Trophoblast cell (in vitro differentiated cells and primary cell): ENCODE measurements around the gene CSNK2B.

Source experiments
- DNase-seq, 2 donors: peaks; one replicate each; pipeline ENCODE4 v3.0.0-alpha.2; 2016
- H2AFZ ChIP-seq: 2 replicates; pipeline ENCODE4 v1.6.1; 2013; ENCODE audit warnings: low read length, moderate library complexity, mild to moderate bottlenecking; ENCODE audit not compliant: insufficient read depth, poor library complexity
- H2AK5ac ChIP-seq: 2 replicates; pipeline ENCODE4 v1.6.1; 2013; ENCODE audit warnings: mild to moderate bottlenecking, low read length
- H2BK120ac ChIP-seq: 2 replicates; pipeline ENCODE4 v1.6.1; 2013; ENCODE audit warnings: low read length, mild to moderate bottlenecking, moderate library complexity; ENCODE audit not compliant: insufficient read depth, poor library complexity
- H2BK12ac ChIP-seq: 2 replicates; pipeline ENCODE4 v1.6.1; 2013; ENCODE audit warnings: mild to moderate bottlenecking, low read length, moderate library complexity
- H2BK5ac ChIP-seq: 2 replicates; pipeline ENCODE4 v1.6.1; 2013; ENCODE audit warnings: low read length, low read depth, moderate library complexity, mild to moderate bottlenecking; ENCODE audit not compliant: poor library complexity
- H3K14ac ChIP-seq: 2 replicates; pipeline ENCODE4 v1.6.1; 2013; ENCODE audit warnings: mild to moderate bottlenecking, low read length
- H3K18ac ChIP-seq: 2 replicates; pipeline ENCODE4 v1.6.1; 2013; ENCODE audit warnings: mild to moderate bottlenecking, low read length
- H3K23ac ChIP-seq: 2 replicates; pipeline ENCODE4 v1.6.1; 2013; ENCODE audit warnings: low read length
- H3K27ac ChIP-seq: 2 replicates; pipeline ENCODE4 v1.5.1; 2013; ENCODE audit warnings: low read depth, mild to moderate bottlenecking, inconsistent platforms, low read length, moderate library complexity
- H3K27me3 ChIP-seq: 2 replicates; pipeline ENCODE4 v1.6.1; 2013; ENCODE audit warnings: inconsistent platforms, mild to moderate bottlenecking, low read length, moderate library complexity; ENCODE audit not compliant: insufficient read depth
- H3K36me3 ChIP-seq, 2 experiments: 1 replicate in 1 of 2; 2 replicates in 1 of 2; pipeline ENCODE4 v1.6.1; 2013; ENCODE audit warnings: low read length in 2 of 2, mild to moderate bottlenecking in 2 of 2, moderate library complexity in 1 of 2; ENCODE audit not compliant: insufficient read depth in 2 of 2, control insufficient read depth in 1 of 2
- H3K4ac ChIP-seq: 2 replicates; pipeline ENCODE4 v1.6.1; 2013; ENCODE audit warnings: low read depth, mild to moderate bottlenecking, low read length, moderate library complexity
- H3K4me1 ChIP-seq, 2 experiments: 1 replicate in 1 of 2; 2 replicates in 1 of 2; pipeline ENCODE4 v1.6.1; 2013; ENCODE audit warnings: low read length in 2 of 2, mild to moderate bottlenecking in 2 of 2, moderate library complexity in 1 of 2; ENCODE audit not compliant: insufficient read depth in 2 of 2, control insufficient read depth in 1 of 2
- H3K4me2 ChIP-seq: 2 replicates; pipeline ENCODE4 v1.6.1; 2013; ENCODE audit warnings: inconsistent platforms, mild to moderate bottlenecking, low read length, moderate library complexity
- H3K4me3 ChIP-seq: 2 replicates; pipeline ENCODE4 v1.5.1; 2013; ENCODE audit warnings: mild to moderate bottlenecking, low read depth, low read length, inconsistent platforms
- H3K79me1 ChIP-seq: one replicate; pipeline ENCODE4 v1.6.1; 2013; ENCODE audit warnings: low read length
- H3K79me2 ChIP-seq: 2 replicates; pipeline ENCODE4 v1.6.1; 2013; ENCODE audit warnings: low read length, mild to moderate bottlenecking; ENCODE audit not compliant: control insufficient read depth, insufficient read depth, poor library complexity
- H3K9ac ChIP-seq: 2 replicates; pipeline ENCODE4 v1.6.1; 2013; ENCODE audit warnings: mild to moderate bottlenecking, low read length
- H3K9me3 ChIP-seq: 2 replicates; pipeline ENCODE4 v1.6.1; 2013; ENCODE audit warnings: low read depth, mild to moderate bottlenecking, control low read depth, inconsistent platforms, low read length; ENCODE audit not compliant: insufficient read depth
- H4K12ac ChIP-seq: 2 replicates; pipeline ENCODE4 v1.6.1; 2013; ENCODE audit warnings: low read depth, mild to moderate bottlenecking, low read length, moderate library complexity
- H4K8ac ChIP-seq: 2 replicates; pipeline ENCODE4 v1.6.1; 2013; ENCODE audit warnings: low read depth, mild to moderate bottlenecking, low read length, moderate library complexity
- H4K91ac ChIP-seq: one replicate; pipeline ENCODE4 v1.6.1; 2013; ENCODE audit warnings: low read depth, mild to moderate bottlenecking, low read length, moderate library complexity
- WGBS: extraction: QIAGEN DNeasy Blood & Tissue Kit; methylation state at CpG from one replicate; pipeline ENCODE4 v1.1.7; 2013; ENCODE audit warnings: missing lambda C conversion rate; ENCODE audit not compliant: insufficient read length, insufficient coverage; ENCODE audit errors: extremely low coverage; 5-methylcytosine and 5-hydroxymethylcytosine counted together

The CSNK2B gene

DNA sequence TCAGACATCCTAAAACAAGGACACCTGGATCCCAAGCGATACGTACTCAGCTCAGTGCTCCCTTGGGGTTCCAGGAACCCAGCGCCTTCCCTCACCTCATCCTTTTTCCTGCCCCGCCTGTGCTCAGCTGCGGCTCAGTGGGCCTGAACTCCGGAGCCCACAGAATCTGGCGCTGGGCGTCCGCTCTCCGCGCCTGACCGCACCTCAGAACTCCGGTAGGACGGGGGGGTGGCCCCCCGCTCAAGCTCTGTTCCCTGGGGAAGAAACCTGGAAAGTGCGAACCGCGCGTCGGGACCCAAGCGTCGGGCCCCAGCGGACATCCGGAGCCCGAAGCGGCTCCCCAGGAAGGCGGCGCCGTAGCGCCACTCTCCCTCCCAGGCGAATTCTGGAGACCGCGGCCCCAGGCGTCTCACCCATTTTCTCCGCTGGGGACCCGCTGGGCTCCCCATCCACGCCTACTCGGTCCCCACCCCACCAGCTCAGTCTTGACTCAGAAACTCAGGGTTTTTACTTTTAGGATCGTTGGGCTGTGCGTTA, 15.3 kb downstream of the CSNK2B start:
- Histone ChIP-seq H3K4me3 (peak overlapping the region; percentile 45), H2AFZ (peak overlapping the region; percentile 86), H3K4me1 (peaks cover 3 to 10% of the 10 kb centered on the region in 2 experiments), H2BK12ac (peak overlapping the region; percentile 3), H3K14ac (peak overlapping the region; percentile 81), H3K23ac (no peak overlapping the region), H3K18ac (peak overlapping the region; percentile 8), H2BK5ac (peak overlapping the region; percentile 11), H3K79me1 (peaks cover 3% of the 10 kb centered on the region), H2BK120ac (peak overlapping the region; percentile 77), H3K27me3 (no peaks in the 10 kb centered on the region), H3K9ac (no peak overlapping the region), H4K8ac (peak overlapping the region; percentile 90), H3K36me3 (peaks cover 5 to 7% of the 10 kb centered on the region in 2 experiments), H3K79me2 (peaks cover 2% of the 10 kb centered on the region), H4K12ac (peak overlapping the region; percentile 76), H3K4me2 (peak overlapping the region; percentile 92), H3K27ac (no peak overlapping the region), H2AK5ac (no peak overlapping the region), H4K91ac (peak overlapping the region; percentile 70), H3K4ac (peak overlapping the region; percentile 9), H3K9me3 (no peaks in the 10 kb centered on the region)
- WGBS, result no CpG with 5 or more reads among the region's 40 CpGs
- peak in 1 of 2 donors; percentile 30 for DNase-seq

GRCh38 chr6:31683591-31683990, 17.7 kb downstream of the CSNK2B start:
- no peak overlapping the region for H4K8ac ChIP-seq
- peaks cover 3 to 10% of the 10 kb centered on the region in 2 experiments for H3K4me1 ChIP-seq
- peaks cover 2% of the 10 kb centered on the region for H3K79me2 ChIP-seq
- no peaks in the 10 kb centered on the region for H3K9me3 ChIP-seq
- no peak overlapping the region for H4K91ac ChIP-seq
- H2BK120ac ChIP-seq, result no peak overlapping the region
- H2AK5ac ChIP-seq, result peak overlapping the region; percentile 71
- H3K79me1 ChIP-seq, result peaks cover 3% of the 10 kb centered on the region
- H3K36me3 ChIP-seq, result peaks cover 26 to 30% of the 10 kb centered on the region in 2 experiments
- no CpG with 5 or more reads among the region's 13 CpGs for WGBS
- H3K4me2 ChIP-seq, result peak overlapping the region; percentile 74
- no peak overlapping the region for H2BK5ac ChIP-seq
- no peak for DNase-seq
- H3K4me3 ChIP-seq, result no peak overlapping the region
- H3K9ac ChIP-seq, result no peak overlapping the region
- no peaks in the 10 kb centered on the region for H3K27me3 ChIP-seq
- no peak overlapping the region for H2AFZ ChIP-seq
- H3K23ac ChIP-seq, result no peak overlapping the region
- peak overlapping the region; percentile 15 for H4K12ac ChIP-seq
- peak overlapping the region; percentile 28 for H2BK12ac ChIP-seq
- H3K14ac ChIP-seq, result no peak overlapping the region
- H3K4ac ChIP-seq, result no peak overlapping the region
- no peak overlapping the region for H3K27ac ChIP-seq
- no peak overlapping the region for H3K18ac ChIP-seq

DNA sequence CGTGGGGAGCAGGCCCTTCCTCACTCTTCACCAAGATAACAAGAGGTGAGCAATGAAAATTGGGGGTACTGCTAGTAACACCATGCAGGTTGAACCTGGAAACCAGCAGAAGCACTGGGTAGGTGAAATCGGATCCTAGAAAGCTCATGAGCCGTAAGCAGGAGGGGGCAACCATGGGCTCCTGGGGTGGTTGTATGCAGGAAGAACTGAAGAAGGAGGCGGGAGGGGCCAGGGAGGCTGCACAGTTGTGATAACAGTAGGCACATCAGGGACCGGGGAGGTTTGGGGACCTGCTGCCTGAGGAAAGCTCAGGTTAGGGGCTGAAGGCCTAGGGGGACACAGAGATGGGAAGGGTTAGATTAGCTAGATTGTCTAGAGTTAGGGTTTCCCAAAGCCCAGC, 20.6 kb downstream of the CSNK2B start:
- H3K27ac ChIP-seq, result no peak overlapping the region
- no peak overlapping the region for H2AK5ac ChIP-seq
- H3K79me2 ChIP-seq, result no peaks in the 10 kb centered on the region
- WGBS, result no CpG with 5 or more reads among the region's 5 CpGs
- H4K91ac ChIP-seq, result no peak overlapping the region
- no peak overlapping the region for H3K4ac ChIP-seq
- H2AFZ ChIP-seq, result no peak overlapping the region
- no peak overlapping the region for H4K12ac ChIP-seq
- no peaks in the 10 kb centered on the region for H3K27me3 ChIP-seq
- H3K9ac ChIP-seq, result no peak overlapping the region
- no peak overlapping the region for H2BK12ac ChIP-seq
- DNase-seq, result no peak
- H2BK5ac ChIP-seq, result no peak overlapping the region
- no peak overlapping the region for H3K4me3 ChIP-seq
- H3K14ac ChIP-seq, result no peak overlapping the region
- H4K8ac ChIP-seq, result no peak overlapping the region
- H3K4me1 ChIP-seq, result peaks cover 11 to 19% of the 10 kb centered on the region in 2 experiments
- peaks cover 13% of the 10 kb centered on the region for H3K79me1 ChIP-seq
- peaks cover 46% of the 10 kb centered on the region in 2 experiments for H3K36me3 ChIP-seq
- H3K18ac ChIP-seq, result no peak overlapping the region
- H3K23ac ChIP-seq, result no peak overlapping the region
- no peaks in the 10 kb centered on the region for H3K9me3 ChIP-seq
- no peak overlapping the region for H3K4me2 ChIP-seq
- H2BK120ac ChIP-seq, result no peak overlapping the region

DNA sequence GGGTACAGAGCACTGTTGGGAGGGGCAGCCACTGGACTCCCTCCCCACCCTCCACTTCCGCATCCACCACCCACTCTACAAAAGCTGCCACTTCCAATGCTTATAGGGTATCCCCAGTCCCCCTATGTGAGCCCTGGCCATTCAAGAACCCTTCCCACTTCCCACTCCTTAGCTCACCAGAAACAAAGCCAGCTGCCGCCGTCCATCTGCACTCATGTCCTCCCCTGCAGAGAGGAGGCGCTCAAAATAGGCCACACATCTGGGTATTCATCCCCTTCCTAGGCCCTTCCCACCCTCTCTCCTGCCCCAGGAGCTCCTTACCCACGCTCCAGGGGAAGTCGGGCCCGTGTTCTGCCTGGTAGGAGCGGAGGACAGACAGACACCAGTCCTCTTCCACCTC, 21.4 kb downstream of the CSNK2B start:
- Histone ChIP-seq H3K4me1 (peaks cover 11 to 17% of the 10 kb centered on the region in 2 experiments), H3K36me3 (peaks cover 49 to 51% of the 10 kb centered on the region in 2 experiments), H3K27me3 (no peaks in the 10 kb centered on the region), H3K27ac (no peak overlapping the region), H3K14ac (no peak overlapping the region), H3K9me3 (no peaks in the 10 kb centered on the region), H3K9ac (no peak overlapping the region), H2AK5ac (no peak overlapping the region), H2AFZ (no peak overlapping the region), H3K18ac (no peak overlapping the region), H3K79me2 (no peaks in the 10 kb centered on the region), H3K4me3 (no peak overlapping the region), H2BK120ac (no peak overlapping the region), H3K4me2 (no peak overlapping the region), H4K12ac (no peak overlapping the region), H3K4ac (no peak overlapping the region), H3K79me1 (peaks cover 13% of the 10 kb centered on the region), H3K23ac (no peak overlapping the region), H2BK12ac (no peak overlapping the region), H4K8ac (no peak overlapping the region), H2BK5ac (no peak overlapping the region), H4K91ac (no peak overlapping the region)
- WGBS, result no CpG with 5 or more reads among the region's 8 CpGs
- no peak for DNase-seq
